NCI-H1436 treated with DMSO at 0.1 percent for 48 hours (cell line): Measurements from ENCODE around the gene ANKIB1.
"Not testable (repeated sequence)": the region's sequence is repeated elsewhere in the genome, so short reads cannot be mapped to it uniquely, and the experiment has no call there.

ENCODE experiments used
- DNase-seq: peaks from one replicate; lab custom pipeline; 2025; lab: John Stamatoyannopoulos, UW

ANKIB1 gene

DNA sequence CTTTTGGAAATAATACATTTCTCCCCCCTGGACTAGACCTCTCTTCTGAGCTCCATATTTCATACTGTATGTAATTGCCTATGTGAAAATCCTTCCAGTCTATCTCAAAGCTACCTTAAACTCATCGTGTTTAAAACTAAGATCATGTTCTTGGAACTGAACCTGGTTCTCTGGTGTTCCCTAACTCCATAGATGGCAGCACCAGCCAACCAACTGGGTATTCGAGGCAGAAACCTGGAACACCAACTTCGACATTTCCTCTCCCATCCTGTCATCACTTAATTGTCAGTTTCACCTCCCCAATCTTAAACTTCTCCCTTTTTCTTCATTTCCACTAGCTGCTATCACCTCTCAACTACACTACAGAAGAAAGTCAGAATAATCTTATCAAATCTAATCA is 87.0 kb downstream of the ANKIB1 start:
- no peak for DNase-seq

DNA sequence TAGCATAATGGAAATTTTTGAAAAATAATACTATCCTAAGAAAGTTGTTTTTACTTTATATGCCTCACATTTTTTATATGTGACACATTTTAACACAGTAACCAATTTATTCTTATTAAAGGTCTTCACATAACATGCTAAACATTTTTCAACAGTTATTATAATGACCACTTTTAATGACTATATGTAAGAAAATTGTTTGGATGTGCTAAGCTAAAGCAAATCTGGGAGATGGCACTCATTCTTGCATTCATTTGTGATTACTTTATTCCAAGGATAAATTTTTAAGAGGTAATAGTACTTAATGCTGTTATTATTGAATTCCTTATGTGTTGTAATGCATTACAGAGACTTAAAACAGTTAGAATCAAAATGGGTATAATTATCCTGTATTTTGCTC is 88.1 kb downstream of the ANKIB1 start:
- no peak for DNase-seq

DNA sequence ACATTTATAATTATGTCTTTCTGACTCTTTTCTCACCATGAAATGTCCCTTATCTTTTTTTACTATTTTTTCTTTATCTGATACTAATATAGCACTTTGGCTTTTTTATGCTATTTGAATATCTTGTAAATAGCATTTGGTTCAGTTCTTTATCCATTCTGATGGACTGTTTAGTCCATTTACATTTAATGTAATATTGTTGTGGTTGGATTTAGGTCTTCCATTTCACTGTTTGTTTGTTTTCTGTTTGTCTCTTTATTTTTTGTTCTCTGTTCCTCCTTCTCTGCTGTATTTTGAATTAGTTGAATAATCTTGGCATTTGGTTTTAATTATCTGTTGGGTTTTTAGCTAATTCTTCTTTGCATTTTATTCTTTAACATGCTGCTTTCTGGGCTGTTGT is 89.8 kb downstream of the ANKIB1 start:
- no peak for DNase-seq

DNA sequence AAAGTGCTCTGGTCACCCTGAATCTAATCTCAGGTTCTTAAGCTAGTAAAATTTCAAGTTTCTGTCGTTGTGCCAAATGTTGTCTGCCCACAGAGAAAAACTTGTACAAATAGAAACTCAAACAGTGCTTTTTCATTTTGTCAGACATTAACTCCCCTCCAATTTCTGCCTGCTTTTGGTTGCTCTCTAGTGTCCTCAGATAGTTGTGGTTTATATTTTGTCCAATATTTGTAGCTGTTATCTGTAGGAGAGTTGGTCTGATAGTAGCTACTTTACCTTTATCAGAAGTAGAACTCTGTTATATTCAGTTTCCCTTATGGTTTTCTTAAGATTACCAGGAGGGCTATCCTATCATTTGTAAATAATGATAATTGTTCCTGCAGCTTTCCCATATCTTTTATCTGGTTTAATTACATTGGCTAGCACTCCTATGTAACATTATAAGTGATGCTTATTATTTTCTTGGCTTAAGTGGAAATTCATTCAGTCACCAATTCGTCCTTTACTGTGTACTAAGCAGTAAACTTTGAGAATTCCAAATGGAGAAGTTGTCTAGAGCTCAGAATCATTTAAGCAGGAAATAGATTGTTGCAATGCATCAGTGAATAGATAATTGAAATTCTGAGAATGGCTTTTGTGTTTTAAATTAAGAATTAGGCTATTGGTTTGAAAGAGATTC is 91.0 kb downstream of the ANKIB1 start:
- no peak for DNase-seq

DNA sequence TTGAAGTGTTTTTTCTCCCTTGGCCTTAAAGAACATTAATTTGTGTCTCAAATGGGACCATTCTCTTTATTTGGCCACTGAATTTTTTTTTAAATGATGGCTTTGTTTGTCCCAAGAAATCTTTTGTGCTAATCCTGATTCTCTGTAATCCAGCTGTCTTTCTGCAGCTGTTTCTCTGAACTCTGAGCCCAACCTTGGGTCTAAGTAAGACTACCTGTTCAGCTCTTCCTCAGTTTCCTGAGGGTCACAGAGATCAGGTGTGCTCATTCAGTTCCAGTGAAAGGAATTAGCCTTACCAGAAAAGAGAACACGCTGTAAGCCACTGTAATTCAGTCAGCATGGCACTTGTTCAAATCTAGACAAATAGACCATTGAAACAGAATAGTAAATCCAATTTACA is 94.2 kb downstream of the ANKIB1 start:
- no peak for DNase-seq

DNA sequence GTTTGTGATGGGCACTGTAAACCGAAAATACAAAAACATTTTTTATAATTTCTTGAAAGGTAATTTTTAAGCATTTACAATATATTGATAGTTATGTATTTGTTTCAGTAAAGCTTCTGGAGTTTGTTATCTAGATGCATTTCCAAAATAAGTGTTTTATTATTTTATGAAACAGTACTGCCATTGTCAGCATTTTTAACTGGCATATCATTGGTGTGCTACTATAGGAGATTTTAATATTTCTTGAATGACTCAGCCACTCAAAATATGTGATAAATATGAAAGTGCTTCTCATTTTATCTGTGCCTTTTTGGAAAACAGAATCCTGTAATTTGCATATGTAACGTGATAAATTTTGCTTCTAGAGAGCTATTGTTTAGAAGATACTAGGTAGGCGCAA is 97.9 kb downstream of the ANKIB1 start:
- no peak for DNase-seq

DNA sequence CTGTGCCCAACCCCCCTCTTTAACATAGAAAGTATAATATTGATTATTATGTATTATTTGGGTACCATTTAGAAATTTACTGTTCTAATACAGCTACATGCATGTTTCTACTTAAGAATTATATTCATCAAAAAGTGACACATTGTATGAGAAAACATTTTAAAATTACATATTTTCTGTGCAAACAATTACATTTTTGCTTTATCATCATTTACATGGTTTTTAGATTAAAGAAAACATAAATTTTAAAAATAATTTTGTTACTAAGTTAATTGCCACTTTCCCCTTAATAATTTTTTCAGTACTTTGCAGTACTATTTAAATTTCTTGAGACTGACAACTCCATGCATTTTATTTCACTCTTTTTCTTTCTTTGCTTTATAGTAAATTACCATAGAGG is 106.2 kb downstream of the ANKIB1 start:
- DNase-seq = no peak

DNA sequence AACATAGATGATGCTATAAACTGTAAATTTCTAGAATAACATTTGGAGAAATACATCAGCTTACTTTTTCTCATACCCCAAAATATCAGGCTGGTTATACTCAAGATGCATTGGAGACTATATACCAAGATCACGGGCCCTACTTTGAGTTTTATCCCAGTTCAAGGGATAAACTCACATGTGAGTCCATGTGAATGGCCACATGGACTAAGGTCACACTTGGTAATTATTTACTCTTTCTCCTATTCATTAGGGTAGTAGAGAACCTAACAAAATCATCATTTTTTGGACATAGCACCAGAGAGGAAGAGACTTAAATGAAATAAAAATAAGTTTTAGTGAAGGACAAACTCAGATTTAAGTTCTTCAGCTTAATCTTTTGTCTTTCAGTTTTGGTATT is 108.4 kb downstream of the ANKIB1 start:
- DNase-seq = no peak

DNA sequence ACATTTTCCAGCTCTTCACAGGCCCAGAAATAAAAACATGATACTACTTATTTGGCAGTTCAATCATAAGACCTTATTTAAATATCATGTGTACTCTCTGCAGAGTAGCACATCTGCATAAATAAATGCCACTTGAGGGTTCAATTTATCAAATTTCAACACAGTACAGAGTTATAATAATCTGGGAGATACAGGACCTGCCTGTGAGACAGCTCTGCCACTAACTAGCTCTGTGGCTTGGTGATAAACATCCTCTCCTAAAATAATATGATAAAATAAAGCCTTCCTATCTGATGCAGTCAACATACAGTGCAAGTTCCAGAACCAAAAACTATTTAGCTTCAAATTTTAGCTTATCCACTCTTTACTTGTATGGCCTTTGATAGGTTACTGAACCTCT is 110.6 kb downstream of the ANKIB1 start:
- DNase-seq = no peak

DNA sequence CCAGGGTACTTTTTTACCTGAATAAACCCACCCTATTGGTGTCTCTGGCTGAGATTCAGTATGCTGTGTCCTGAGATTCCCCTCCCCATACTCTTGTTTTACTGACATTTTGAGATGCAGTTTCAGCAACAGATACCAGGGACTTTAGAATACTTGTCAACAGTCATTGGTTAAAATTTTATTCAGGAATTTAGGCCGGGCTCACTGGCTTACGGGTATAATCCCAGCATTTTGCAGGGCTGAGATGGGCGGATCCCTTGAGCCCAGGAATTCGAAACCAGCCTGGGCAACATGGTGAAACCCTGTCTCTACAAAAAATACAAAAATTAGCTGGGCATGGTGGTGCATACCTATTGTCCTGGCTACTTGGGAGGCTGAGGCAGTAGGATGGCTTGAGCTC is 111.5 kb downstream of the ANKIB1 start:
- no peak for DNase-seq

DNA sequence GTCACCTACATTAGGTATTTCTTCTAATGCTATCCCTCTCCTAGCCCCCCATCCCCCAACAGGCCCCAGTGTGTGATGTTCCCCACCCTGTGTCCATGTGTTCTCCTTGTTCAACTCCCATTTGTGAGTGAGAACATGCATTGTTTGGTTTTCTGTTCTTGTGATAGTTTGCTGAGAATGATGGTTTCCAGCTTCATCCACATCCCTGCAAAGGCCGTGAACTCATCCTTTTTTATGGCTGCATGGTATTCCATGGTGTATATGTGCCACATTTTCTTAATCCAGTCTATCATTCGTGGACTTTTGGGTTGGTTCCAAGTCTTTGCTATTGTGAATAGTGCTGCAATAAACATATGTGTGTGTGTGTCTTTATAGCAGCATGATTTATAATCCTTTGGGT is 113.4 kb downstream of the ANKIB1 start:
- DNase-seq = not testable (repeated sequence)

DNA sequence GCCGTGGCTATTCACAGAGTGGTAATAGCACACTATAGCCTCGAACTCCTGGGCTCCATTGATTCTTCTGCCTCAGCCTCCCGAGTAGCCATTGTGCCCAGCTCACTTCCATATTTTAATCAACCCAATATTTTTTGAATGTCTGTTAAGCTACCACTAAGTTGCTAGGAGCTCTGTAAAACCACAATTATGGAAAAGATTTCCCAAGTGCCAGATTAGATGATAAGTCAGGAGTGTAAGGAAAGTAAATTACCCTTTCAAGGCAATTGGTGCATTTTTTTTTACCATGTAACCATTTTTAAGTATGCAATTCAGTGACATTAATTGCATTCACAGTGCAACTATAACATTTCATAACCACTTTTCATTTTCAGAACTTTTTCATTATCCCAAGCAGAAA is 114.0 kb downstream of the ANKIB1 start:
- no peak for DNase-seq

DNA sequence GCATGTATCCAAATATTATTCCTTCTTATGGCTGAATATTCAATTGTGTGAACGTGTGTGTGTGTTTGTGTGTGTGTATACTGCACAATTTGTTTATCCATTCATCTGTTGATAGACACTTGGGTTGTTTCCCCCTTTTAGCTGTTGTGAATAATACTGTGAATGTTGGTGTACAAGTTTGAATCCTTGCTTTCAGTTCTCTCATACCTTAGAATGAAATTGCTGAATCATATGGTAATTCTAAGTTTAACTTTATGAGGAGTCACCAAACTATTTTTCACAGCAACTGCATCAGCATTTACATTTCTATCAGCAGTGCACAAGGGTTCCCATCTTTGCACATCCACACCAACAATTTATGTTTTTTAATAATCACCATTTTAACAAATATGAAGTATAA is 114.6 kb downstream of the ANKIB1 start:
- DNase-seq = no peak

DNA sequence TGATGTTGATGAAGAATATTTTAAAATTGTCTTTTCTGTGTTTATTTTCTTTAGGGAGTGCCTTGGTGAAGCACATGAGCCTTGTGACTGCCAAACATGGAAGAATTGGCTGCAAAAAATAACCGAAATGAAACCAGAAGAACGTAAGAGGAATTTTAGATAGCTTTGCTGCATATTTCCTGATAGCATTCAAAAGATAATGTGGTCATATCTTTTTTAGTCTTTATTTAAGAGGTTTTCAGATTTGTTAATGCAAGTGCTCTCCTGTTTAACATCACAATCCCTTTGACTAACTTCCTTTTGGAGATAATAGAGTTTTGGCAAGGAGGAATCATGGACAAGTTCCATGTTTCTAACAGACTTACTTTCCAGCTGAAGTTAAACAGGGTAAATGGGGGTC is 116.4 kb downstream of the ANKIB1 start:
- no peak for DNase-seq

DNA sequence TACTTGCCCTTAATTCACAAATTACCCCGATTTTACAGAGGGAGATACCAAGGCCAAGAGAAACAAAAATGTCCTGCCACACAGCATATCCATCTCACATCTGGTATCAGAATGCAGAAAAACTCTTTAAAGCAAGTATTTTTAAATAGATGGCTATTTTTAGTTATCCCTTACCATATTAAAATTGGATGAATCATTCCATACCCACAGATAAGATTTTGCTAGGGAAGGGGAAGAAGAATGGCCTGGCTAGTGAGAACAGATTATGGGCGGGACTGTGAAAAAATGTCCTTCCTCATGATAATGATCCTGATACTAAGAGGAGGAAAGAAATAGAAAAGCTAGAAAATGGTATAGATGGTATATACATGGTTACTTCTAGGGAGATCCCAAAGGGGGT is 121.0 kb downstream of the ANKIB1 start:
- DNase-seq = no peak

DNA sequence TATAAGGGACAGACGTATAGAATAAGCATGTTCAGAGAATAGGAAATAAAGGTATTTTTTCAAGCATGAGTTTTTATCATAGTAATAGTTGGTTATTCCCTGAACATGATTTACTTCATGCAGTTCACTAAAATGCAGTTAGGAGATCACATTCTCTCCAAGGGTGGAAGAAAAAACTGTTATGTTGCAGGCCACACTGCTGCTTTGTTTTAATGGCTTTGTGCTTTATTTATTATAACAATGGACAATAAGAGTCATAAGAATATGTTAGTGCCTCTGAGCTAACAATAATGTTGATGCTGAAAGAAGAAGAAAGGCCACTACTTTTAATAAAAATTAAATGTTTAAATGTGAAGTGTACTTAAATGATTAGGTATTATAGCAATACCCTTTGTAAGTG is 123.0 kb downstream of the ANKIB1 start:
- DNase-seq = no peak

DNA sequence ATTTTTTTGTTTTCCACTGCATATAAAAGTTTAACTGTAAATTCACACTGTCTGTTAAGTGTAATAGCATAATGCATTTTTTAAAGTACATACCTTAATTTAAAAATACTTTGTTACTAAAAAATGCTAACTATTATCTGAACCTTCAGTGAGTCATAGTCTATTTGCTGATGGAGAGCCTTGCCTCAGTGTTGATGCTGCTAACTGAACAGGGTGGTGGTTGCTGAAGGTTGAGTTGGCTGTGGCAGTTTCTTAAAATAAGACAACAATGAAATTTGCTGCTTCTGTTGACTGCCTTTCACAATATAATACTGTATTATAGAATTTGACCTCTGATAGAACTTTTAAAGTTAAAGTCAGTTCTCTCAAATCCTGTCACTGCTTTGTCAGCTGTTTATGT is 129.2 kb downstream of the ANKIB1 start:
- no peak for DNase-seq

DNA sequence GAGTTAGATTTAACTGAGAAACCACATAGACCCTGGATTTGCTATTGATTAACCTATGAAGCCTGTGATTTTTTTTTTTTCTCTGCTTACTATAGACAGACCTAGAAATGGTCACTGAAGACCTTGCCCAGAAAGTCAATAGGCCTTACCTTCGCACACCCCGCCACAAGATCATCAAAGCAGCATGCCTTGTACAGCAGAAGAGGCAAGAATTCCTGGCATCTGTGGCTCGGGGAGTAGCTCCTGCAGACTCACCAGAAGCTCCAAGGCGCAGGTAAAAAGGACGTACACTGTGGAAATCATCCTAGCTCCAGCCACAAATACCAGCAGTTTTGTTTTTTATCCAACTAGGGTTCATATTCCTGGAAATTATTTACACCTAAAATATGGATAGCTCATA is 145.3 kb downstream of the ANKIB1 start:
- DNase-seq = no peak

DNA sequence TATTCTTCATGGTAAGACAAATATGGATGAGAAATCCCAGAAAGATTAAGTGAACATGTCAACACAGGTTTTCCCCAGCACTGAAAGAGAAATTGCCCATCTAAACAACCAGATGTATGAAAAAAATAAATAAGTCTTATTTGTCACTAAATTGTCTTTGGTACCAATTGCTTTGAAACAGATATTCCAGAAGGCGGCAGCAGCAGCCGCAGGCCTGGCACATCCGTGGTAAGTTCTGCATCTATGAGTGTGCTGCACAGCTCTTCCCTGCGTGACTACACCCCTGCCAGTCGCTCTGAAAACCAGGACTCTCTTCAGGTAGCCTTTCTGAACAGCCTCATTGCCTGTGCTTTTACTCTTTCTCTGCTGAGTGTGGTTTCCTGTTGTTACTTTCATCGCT is 151.8 kb downstream of the ANKIB1 start:
- DNase-seq = no peak

DNA sequence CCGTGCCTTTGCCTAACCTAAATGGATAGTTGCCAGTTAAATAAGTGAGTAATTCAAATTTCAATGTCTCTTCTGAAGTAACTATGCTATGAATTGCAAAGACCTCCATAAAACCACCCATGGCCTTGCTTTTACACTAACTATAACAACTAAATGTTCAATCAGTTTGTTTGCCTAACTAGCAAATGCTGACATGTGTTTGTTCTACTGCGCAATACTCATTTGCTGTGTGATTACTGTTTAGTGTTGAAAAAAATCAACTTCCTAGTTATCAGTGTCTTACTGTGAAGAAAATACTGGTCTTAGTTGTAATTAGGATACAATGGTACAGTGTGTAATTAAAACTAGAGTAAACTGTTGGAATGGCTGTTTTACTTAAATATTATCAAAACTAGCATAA is 154.2 kb downstream of the ANKIB1 start:
- DNase-seq = no peak

DNA sequence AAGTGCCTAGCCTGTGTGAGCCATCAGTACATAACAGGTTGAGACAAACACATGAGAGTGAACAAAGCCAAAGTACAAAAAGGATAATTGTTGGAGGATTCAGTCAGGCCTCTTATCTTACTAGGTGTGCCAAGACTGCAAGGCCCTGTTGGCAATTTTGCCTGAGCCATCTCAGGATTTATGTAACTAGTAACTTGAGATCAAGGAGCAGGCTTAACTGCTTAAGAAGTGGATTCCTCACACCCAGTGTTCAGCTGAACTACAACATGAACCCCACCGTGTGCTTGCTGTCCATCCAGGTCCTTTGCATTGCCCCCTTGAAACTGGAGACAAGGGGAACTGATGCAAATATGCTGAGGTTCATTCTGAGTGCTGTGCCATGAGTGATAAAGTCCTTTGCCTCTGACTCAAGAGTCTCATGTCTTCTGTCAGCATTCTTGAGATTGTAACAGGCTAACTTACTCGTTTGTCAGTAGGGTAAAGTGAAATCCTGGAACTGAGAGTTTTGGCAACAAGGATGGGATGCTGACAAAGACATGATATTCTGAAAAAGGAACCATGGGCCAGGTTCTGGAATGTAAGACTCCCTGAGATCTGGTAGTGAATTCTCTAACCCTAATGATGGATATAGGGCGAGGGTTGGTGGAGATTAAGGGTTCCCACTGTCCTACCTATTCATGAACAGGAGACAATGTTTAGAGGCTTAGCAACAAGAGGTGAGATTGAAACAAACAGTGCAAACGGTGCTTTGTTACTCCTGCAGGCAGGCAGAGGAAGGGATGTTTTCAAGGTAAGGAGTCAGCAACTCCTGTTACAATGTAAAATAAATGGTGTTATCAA is 157.4 kb downstream of the ANKIB1 start:
- DNase-seq = no peak

DNA sequence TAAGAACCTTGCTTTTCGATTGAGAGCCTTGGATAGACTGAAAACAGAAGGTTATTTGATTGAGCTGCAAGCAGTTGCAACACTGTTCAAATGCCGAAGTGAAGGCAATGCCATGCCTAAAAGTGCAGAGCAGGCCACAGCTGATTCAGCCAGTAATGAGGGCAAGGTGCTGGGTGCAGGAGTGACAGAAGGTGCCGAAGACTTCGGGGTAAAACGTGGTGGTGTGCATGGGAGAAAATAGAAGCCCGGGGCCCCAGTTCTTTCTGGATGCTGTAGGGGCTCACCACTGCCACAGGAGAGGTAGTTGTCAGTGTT is 157.9 kb downstream of the ANKIB1 start:
- no peak for DNase-seq

DNA sequence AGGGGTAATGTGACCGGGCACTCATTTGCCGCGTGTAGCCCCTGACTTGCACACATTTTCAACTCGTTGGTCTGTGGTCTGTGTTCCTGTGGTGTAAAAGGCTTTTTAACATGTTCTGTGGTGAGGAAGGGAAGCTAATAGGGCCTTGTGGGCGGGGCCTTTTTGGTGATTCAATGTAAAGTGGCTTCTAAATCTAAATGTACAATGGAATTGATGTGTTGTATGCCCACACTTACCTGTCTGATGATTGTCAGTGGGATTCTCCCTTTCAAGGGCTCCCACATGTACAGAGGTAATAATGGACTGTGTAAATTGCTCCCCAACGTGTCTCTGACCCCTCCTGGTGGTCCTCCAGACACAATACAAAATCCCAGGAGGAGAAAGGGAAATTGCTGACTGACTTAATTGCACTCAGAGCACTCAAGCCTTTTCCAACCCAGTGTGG is 158.4 kb downstream of the ANKIB1 start:
- DNase-seq = no peak

DNA sequence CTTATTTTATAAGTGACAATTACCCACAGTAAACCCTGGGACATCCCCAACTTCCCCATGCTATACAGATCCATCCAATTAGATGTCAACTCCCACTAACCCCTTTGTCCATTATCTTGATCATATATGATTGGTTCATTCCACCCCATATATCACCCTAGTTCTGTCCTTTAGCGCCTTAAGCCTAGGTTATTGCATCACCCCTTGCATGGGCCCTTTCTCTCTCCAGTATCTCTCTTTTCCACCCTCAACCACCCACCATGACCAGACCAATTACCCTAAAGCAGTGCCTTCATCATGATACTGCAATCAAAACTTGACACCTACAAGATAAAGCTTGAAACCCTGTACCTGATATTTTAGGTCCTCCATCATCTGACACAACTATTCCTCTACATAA is 163.6 kb downstream of the ANKIB1 start:
- DNase-seq = no peak
